Sigmoid colon (tissue), 7 donors: ENCODE measurements around the gene FASTK. TPM values are rescaled to one million over a fixed set of nuclear protein-coding genes. Genes with fewer than 3 reads are reported as not detected.
"Not testable (repeated sequence)": the region's sequence is repeated elsewhere in the genome, so short reads cannot be mapped to it uniquely, and the experiment has no call there.

Source experiments
- DNase-seq: peaks from one replicate; pipeline ENCODE4 v3.0.0-alpha.2; 2019
- H3K27ac ChIP-seq, 4 donors: fragments of 200-600 bp; sonication (generic); one replicate each; pipeline ENCODE4 v1.5.1; 2016 to 2019; ENCODE audit warnings: mild to moderate bottlenecking in 1 of 4
- H3K27me3 ChIP-seq, 3 donors: fragments of 200-600 bp; sonication (generic); one replicate each; pipeline ENCODE4 v1.5.1; 2019; ENCODE audit warnings: mild to moderate bottlenecking in 1 of 3
- H3K36me3 ChIP-seq, 4 donors: fragments of 200-600 bp; sonication (generic); one replicate each; pipeline ENCODE4 v1.5.1; 2016 to 2019
- H3K4me1 ChIP-seq, 4 donors: fragments of 200-600 bp; sonication (generic); one replicate each; pipeline ENCODE4 v1.5.1; 2017 to 2019
- H3K4me3 ChIP-seq, 4 donors: fragments of 200-600 bp; sonication (generic); one replicate each; pipeline ENCODE4 v1.5.1; 2017 to 2019; ENCODE audit warnings: mild to moderate bottlenecking in 2 of 4, moderate library complexity in 1 of 4
- H3K9me3 ChIP-seq, 4 donors: fragments of 200-600 bp in 3 of 4; sonication (generic) in 3 of 4; one replicate each; pipeline versions ENCODE4 v1.5.1 to v1.6.1; 2013 to 2019
- CTCF ChIP-seq, 4 experiments: fragments of 450-650 bp in 3 of 4; fragments of 200-600 bp in 1 of 4; IDR thresholded peaks; one replicate each; pipeline ENCODE4 v1.5.1; 2016 to 2019; ENCODE audit warnings: antibody characterized with exemption in 4 of 4, mild to moderate bottlenecking in 3 of 4, moderate library complexity in 2 of 4
- EP300 ChIP-seq, 4 donors: sonication (generic); formaldehyde crosslinking; IDR thresholded peaks; one replicate each; pipeline ENCODE4 v1.6.1; 2017; ENCODE audit warnings: antibody characterized with exemption in 4 of 4
- POLR2A ChIP-seq, 2 donors: fragments of 450-650 bp; IDR thresholded peaks; one replicate each; pipeline ENCODE4 v1.6.1; 2016; ENCODE audit warnings: antibody characterized with exemption in 2 of 2, mild to moderate bottlenecking in 2 of 2, moderate library complexity in 2 of 2
- POLR2AphosphoS5 ChIP-seq, 4 donors: sonication (generic); formaldehyde crosslinking; IDR thresholded peaks; one replicate each; pipeline ENCODE4 v1.6.1; 2017; ENCODE audit warnings: antibody characterized with exemption in 4 of 4
- WGBS, 2 donors: extraction: QIAGEN DNeasy Blood & Tissue Kit; methylation state at CpG; one replicate each; pipeline ENCODE4 v1.1.7; 2013; 5-methylcytosine and 5-hydroxymethylcytosine counted together
- intact Hi-C: fragments of 100-400 bp; cut with DNase I; formaldehyde crosslinking; loops from one replicate; pipeline ENCODE4 v1.15.1; 2023
- polyA plus RNA-seq, 3 donors: library from polyadenylated mRNA; stranded (reverse); fragments of 200-250 nt; gene quantifications; one replicate each; pipeline ENCODE4 v1.2.3, GENCODE V29; 2013
- total RNA-seq, 4 donors: library from RNA; depleted of rRNA; stranded (reverse); fragments of >200 nt; gene quantifications; one replicate each; pipeline ENCODE4 v1.1.0, GENCODE V29; 2016
- donor health status: healthy with polysubstance abuse.
- donor health status: Bipolar disorder and iron deficiency.
- donor health status: healthy.

The FASTK gene
- total and polyA plus RNA-seq, 7 donors: 61.3 to 124 (median 65.0) TPM

GRCh38 chr7:151028131-151028947 is 52.3 kb downstream of the FASTK start, which contains the start of gene ABCB8:
ABCB8 (plus strand) TSS chr7:151028450; CDS start chr7:151028516, 66 bp downstream.
- peaks cover 0 to 1% (median 0%) of the 10 kb centered on the region in 4 donors for H3K36me3 ChIP-seq
- H3K27ac ChIP-seq: peak within 1 kb of the TSS; percentile 82 to 89 (median 84)
- H3K27me3 ChIP-seq: no peaks in the 10 kb centered on the region
- H3K4me1 ChIP-seq: peaks cover 0 to 23% (median 15%) of the 10 kb centered on the region in 4 donors
- peak; percentile 39 to 73 (median 68) for TF ChIP-seq POLR2AphosphoS5 (IDR thresholded peaks at IDR 0.05)
- TF ChIP-seq CTCF (IDR thresholded peaks at IDR 0.05): peak; percentile 24 to 61 (median 38)
- TF ChIP-seq EP300 (IDR thresholded peaks at IDR 0.05): peak in 1 of 4 donors; percentile 39
- peak in 1 of 2 donors; percentile 16 for TF ChIP-seq POLR2A (IDR thresholded peaks at IDR 0.05)
- H3K9me3 ChIP-seq: no peaks in the 10 kb centered on the region
- 1% methylated on average over 53 of the region's 53 CpGs for WGBS, 2 donors
- DNase-seq: peak; percentile 99
- peak within 1 kb of the TSS; percentile 62 to 77 (median 68) for H3K4me3 ChIP-seq
- intact Hi-C loops: loop anchor here (2.0 to 5.0 kb wide), 3 partner anchors 30 to 82 kb away; partner anchors contain the start of gene SLC4A2

- H3K27ac ChIP-seq: peak overlapping the region; percentile 69 to 89 (median 84)
- H3K36me3 ChIP-seq, DNase-seq, H3K27me3 ChIP-seq, H3K9me3 ChIP-seq: not testable (repeated sequence)
- 10 to 18% methylated on average over 16 of the region's 16 CpGs for WGBS, 2 donors
- H3K4me3 ChIP-seq: peak overlapping the region; percentile 40 to 77 (median 68)
- peaks cover 0 to 23% (median 15%) of the 10 kb centered on the region in 4 donors for H3K4me1 ChIP-seq
- intact Hi-C loops: loop anchor here (2.0 to 5.0 kb wide), 3 partner anchors 31 to 83 kb away; partner anchors contain the start of gene SLC4A2
These were observed 52.9 kb downstream of the FASTK start for GRCh38 chr7:151027728-151028130.

GRCh38 chr7:151026771-151027727 is 53.6 kb downstream of the FASTK start:
- intact Hi-C loops: loop anchor here (5.0 kb wide), 1 partner anchor 60 kb away; no protein-coding TSS in a partner anchor
- not testable (repeated sequence) for DNase-seq, H3K9me3 ChIP-seq, H3K36me3 ChIP-seq, H3K27me3 ChIP-seq
- H3K4me3 ChIP-seq: peak overlapping the region in 1 of 4 donors; percentile 77
- H3K27ac ChIP-seq: peak overlapping the region in 2 of 4 donors; percentile 82 to 89
- 43 to 50% methylated on average over 19 of the region's 19 CpGs for WGBS, 2 donors
- peaks cover 0 to 23% (median 15%) of the 10 kb centered on the region in 4 donors for H3K4me1 ChIP-seq

Other genes starting within 250 kb of the FASTK start
- 1 to 10 TPM in 1 of 4 donors, not detected in 3; 1.4 TPM for gene AOC1, start 228.3 kb downstream of the FASTK start, total RNA-seq
- gene AOC1, start 228.3 kb downstream of the FASTK start, polyA plus RNA-seq: 100 to 1,000 TPM in 1 of 3 donors, 10 to 100 TPM in 2; 30.6 to 155 (median 64.0) TPM
- 100 to 1,000 TPM in 1 of 4 donors, 10 to 100 TPM in 3; 40.6 to 107 (median 85.2) TPM for gene KCNH2, start 102.5 kb downstream of the FASTK start, total RNA-seq
- gene KCNH2, start 102.5 kb downstream of the FASTK start, polyA plus RNA-seq: 1 to 10 TPM in 2 of 3 donors, under 1 TPM in 1; 0.46 to 7.3 (median 1.2) TPM
- 1 to 10 TPM; 1.3 to 7.2 (median 2.9) TPM for gene NOS3, start 89.8 kb downstream of the FASTK start, total RNA-seq
- gene NOS3, start 89.8 kb downstream of the FASTK start, polyA plus RNA-seq: 1 to 10 TPM in 2 of 3 donors, under 1 TPM in 1; 0.23 to 6.1 (median 1.2) TPM
- not detected for gene ATG9B, start 56.3 kb downstream of the FASTK start, total RNA-seq
- 1 to 10 TPM in 2 of 3 donors, not detected in 1; 1.2 to 1.6 TPM for gene ATG9B, start 56.3 kb downstream of the FASTK start, polyA plus RNA-seq
- gene ABCB8, start 52.4 kb downstream of the FASTK start, total RNA-seq: 10 to 100 TPM in 3 of 4 donors, 1 to 10 TPM in 1; 9.7 to 20.8 (median 19.5) TPM
- 10 to 100 TPM in 1 of 3 donors, 1 to 10 TPM in 2; 3.0 to 32.8 (median 5.3) TPM for gene ABCB8, start 52.4 kb downstream of the FASTK start, polyA plus RNA-seq
- gene ASIC3, start 32.3 kb downstream of the FASTK start, total RNA-seq: 1 to 10 TPM; 1.8 to 8.6 (median 4.5) TPM
- 1 to 10 TPM in 2 of 3 donors, under 1 TPM in 1; 0.46 to 3.1 (median 3.0) TPM for gene ASIC3, start 32.3 kb downstream of the FASTK start, polyA plus RNA-seq
- 1 to 10 TPM; 6.9 to 8.3 (median 7.7) TPM for gene CDK5, start 22.9 kb downstream of the FASTK start, total RNA-seq
- 10 to 100 TPM in 1 of 3 donors, 1 to 10 TPM in 2; 6.0 to 10.6 (median 9.8) TPM for gene CDK5, start 22.9 kb downstream of the FASTK start, polyA plus RNA-seq
- gene SLC4A2, start 21.2 kb downstream of the FASTK start, total RNA-seq: 100 to 1,000 TPM in 1 of 4 donors, 10 to 100 TPM in 3; 56.9 to 124 (median 91.7) TPM
- 100 to 1,000 TPM in 1 of 3 donors, 10 to 100 TPM in 2; 12.3 to 114 (median 23.4) TPM for gene SLC4A2, start 21.2 kb downstream of the FASTK start, polyA plus RNA-seq
- gene TMUB1, start 2.7 kb upstream of the FASTK start, total RNA-seq: 10 to 100 TPM; 33.4 to 48.9 (median 41.9) TPM
- 10 to 100 TPM; 45.0 to 74.6 (median 47.4) TPM for gene TMUB1, start 2.7 kb upstream of the FASTK start, polyA plus RNA-seq
- gene AGAP3, start 5.7 kb upstream of the FASTK start, total RNA-seq: 10 to 100 TPM; 34.2 to 89.7 (median 40.9) TPM
- 10 to 100 TPM; 27.7 to 42.3 (median 33.6) TPM for gene AGAP3, start 5.7 kb upstream of the FASTK start, polyA plus RNA-seq
- gene GBX1, start 86.9 kb upstream of the FASTK start, total RNA-seq: not detected
- not detected for gene GBX1, start 86.9 kb upstream of the FASTK start, polyA plus RNA-seq
- not detected for gene ASB10, start 106.4 kb upstream of the FASTK start, total RNA-seq
- not detected for gene ASB10, start 106.4 kb upstream of the FASTK start, polyA plus RNA-seq
- gene H2BK1, start 129.7 kb upstream of the FASTK start, total RNA-seq: not detected
- gene H2BK1, start 129.7 kb upstream of the FASTK start, polyA plus RNA-seq: not detected
- gene ABCF2, start 146.4 kb upstream of the FASTK start, total RNA-seq: 10 to 100 TPM; 25.8 to 34.6 (median 30.2) TPM
- 10 to 100 TPM; 18.3 to 34.6 (median 19.8) TPM for gene ABCF2, start 146.4 kb upstream of the FASTK start, polyA plus RNA-seq
- 10 to 100 TPM; 14.3 to 36.3 (median 18.9) TPM for gene CHPF2, start 151.7 kb upstream of the FASTK start, total RNA-seq
- gene CHPF2, start 151.7 kb upstream of the FASTK start, polyA plus RNA-seq: 10 to 100 TPM in 1 of 3 donors, 1 to 10 TPM in 2; 5.4 to 27.9 (median 5.5) TPM
- 10 to 100 TPM; 38.8 to 63.1 (median 51.6) TPM for gene SMARCD3, start 167.9 kb upstream of the FASTK start, total RNA-seq
- gene SMARCD3, start 167.9 kb upstream of the FASTK start, polyA plus RNA-seq: 10 to 100 TPM in 1 of 3 donors, 1 to 10 TPM in 2; 4.2 to 15.6 (median 9.5) TPM